GM19452 (cell line): ENCODE data around the gene ADH7.
A peak's percentile ranks its signal among the peaks of the same experiment; 100 is the strongest.

Experiments
- ATAC-seq: cut with Tn5 transposase; IDR thresholded peaks from one replicate; pipeline ENCODE4 v1.9.1; 2021; ENCODE audit not compliant: unreplicated experiment

ADH7 gene

GRCh38 chr4:99435154-99435553, at the start of gene ADH7:
TSS of gene ADH7 (minus strand) at chr4:99435342. CDS start at chr4:99435233, 109 bp downstream.
- no peak for ATAC-seq

- no peak for ATAC-seq
These were observed 48.5 kb upstream of the ADH7 start for GRCh38 chr4:99483636-99484035.

- no peak for ATAC-seq
These were observed 38.0 kb upstream of the ADH7 start for GRCh38 chr4:99473131-99473530.

- ATAC-seq, result no peak
These were observed 36.8 kb upstream of the ADH7 start for GRCh38 chr4:99471896-99472295.

GRCh38 chr4:99471349-99471748, 36.2 kb upstream of the ADH7 start:
- ATAC-seq, result no peak

GRCh38 chr4:99468889-99469288, 33.7 kb upstream of the ADH7 start:
- ATAC-seq, result no peak

- ATAC-seq, result no peak
These were observed 32.7 kb upstream of the ADH7 start for GRCh38 chr4:99467887-99468286.

- no peak for ATAC-seq
These were observed 28.4 kb upstream of the ADH7 start for GRCh38 chr4:99463566-99463965.

- ATAC-seq, result peak; percentile 91
These were observed 27.8 kb upstream of the ADH7 start for GRCh38 chr4:99462875-99463464.

- no peak for ATAC-seq
These were observed 26.7 kb upstream of the ADH7 start for GRCh38 chr4:99461623-99462401.

GRCh38 chr4:99459546-99460042, 24.5 kb upstream of the ADH7 start:
- ATAC-seq, result no peak

- no peak for ATAC-seq
These were observed 23.8 kb upstream of the ADH7 start for GRCh38 chr4:99458911-99459447.

- no peak for ATAC-seq
These were observed 22.5 kb upstream of the ADH7 start for GRCh38 chr4:99457676-99458075.

GRCh38 chr4:99457270-99457669, 22.1 kb upstream of the ADH7 start:
- ATAC-seq, result no peak

- peak; percentile 26 for ATAC-seq
These were observed 12.4 kb upstream of the ADH7 start for GRCh38 chr4:99447513-99447912.

- peak; percentile 95 for ATAC-seq
These were observed 11.9 kb upstream of the ADH7 start for GRCh38 chr4:99447079-99447478.

GRCh38 chr4:99438405-99438780, 3.3 kb upstream of the ADH7 start:
- no peak for ATAC-seq

- ATAC-seq, result no peak
These were observed 2.7 kb upstream of the ADH7 start for GRCh38 chr4:99437723-99438404.

- ATAC-seq, result no peak
These were observed 2.0 kb upstream of the ADH7 start for GRCh38 chr4:99436976-99437722.

- ATAC-seq, result no peak
These were observed 1.3 kb upstream of the ADH7 start for GRCh38 chr4:99436462-99436861.

GRCh38 chr4:99430106-99430505, 5.0 kb downstream of the ADH7 start:
- no peak for ATAC-seq
